Fibroblast of mammary gland (primary cell): ENCODE results near the gene MEX3A.

Experiments
- DNase-seq: peaks from one replicate; pipeline ENCODE4 v3.0.0-alpha.2; 2010; ENCODE audit warnings: low read depth
- H3K4me3 ChIP-seq: 2 replicates; pipeline ENCODE4 v1.5.1; 2011; ENCODE audit warnings: low read depth, mild to moderate bottlenecking, low read length, moderate library complexity; ENCODE audit not compliant: control insufficient read depth
- TF ChIP-seq, protein P1 (sequence below): conservative IDR thresholded peaks from 2 replicates; pipeline ENCODE4 v1.5.1; 2011; ENCODE audit warnings: low read depth, low read length, inconsistent platforms; ENCODE audit not compliant: control insufficient read depth, insufficient read depth

Gene MEX3A

DNA sequence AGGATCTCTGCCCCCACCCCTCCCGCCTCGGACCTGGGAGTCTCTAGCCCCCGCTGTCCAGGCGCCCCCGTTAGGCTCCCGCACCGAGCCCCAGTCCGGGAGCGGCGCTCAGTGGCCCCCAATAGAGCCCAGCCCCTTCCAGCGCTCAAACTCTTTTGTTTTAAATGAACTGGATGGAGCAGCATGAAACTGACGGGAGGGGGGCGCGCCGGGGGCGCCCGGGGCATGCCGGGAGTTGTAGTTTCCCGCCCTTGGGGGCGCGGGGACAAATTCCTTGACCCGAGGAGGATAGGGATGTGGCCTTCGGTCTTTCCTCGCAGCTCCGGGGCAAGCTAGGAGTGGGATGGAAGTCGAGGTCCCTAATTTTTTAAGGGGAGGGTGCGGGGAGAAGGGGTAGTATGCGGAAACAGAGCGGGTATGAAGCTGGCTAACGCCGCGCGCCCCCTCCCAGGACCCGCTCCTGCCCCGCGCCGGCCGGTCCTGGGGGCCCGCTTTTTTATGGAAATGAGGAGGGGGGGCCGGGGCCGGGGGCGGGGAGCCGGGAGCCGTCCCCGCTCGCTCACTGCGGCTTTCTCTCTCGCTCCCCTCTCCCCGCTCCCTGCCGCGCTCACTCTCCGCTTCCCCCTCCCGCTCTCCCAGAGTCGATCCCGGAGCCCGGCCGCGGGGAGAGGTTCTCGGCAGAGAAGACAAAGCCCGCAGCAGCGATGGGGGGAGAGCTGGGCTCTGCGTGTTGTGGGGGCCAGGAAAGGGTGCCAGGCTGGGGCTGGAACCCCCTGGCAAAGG, at the start of gene MEX3A:
Gene MEX3A (minus strand): TSS at position 157 of the 783 bp plus-strand sequence. CDS start 467 bp downstream, outside the sequence.
- H3K4me3 ChIP-seq, result peak within 1 kb of the TSS; percentile 79
- DNase-seq, result peak; percentile 47
- TF ChIP-seq, protein P1, sequence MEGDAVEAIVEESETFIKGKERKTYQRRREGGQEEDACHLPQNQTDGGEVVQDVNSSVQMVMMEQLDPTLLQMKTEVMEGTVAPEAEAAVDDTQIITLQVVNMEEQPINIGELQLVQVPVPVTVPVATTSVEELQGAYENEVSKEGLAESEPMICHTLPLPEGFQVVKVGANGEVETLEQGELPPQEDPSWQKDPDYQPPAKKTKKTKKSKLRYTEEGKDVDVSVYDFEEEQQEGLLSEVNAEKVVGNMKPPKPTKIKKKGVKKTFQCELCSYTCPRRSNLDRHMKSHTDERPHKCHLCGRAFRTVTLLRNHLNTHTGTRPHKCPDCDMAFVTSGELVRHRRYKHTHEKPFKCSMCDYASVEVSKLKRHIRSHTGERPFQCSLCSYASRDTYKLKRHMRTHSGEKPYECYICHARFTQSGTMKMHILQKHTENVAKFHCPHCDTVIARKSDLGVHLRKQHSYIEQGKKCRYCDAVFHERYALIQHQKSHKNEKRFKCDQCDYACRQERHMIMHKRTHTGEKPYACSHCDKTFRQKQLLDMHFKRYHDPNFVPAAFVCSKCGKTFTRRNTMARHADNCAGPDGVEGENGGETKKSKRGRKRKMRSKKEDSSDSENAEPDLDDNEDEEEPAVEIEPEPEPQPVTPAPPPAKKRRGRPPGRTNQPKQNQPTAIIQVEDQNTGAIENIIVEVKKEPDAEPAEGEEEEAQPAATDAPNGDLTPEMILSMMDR, result no peak

- TF ChIP-seq, protein P1, result no peak
- no peak overlapping the region for H3K4me3 ChIP-seq
- no peak for DNase-seq
These were observed 48.3 kb upstream of the MEX3A start for GRCh38 chr1:156130578-156130942.

- TF ChIP-seq, protein P1, result peak; percentile 93
- peak; percentile 96 for DNase-seq
- H3K4me3 ChIP-seq, result peak overlapping the region; percentile 19
These were observed 47.7 kb upstream of the MEX3A start for GRCh38 chr1:156129687-156130577.

DNA sequence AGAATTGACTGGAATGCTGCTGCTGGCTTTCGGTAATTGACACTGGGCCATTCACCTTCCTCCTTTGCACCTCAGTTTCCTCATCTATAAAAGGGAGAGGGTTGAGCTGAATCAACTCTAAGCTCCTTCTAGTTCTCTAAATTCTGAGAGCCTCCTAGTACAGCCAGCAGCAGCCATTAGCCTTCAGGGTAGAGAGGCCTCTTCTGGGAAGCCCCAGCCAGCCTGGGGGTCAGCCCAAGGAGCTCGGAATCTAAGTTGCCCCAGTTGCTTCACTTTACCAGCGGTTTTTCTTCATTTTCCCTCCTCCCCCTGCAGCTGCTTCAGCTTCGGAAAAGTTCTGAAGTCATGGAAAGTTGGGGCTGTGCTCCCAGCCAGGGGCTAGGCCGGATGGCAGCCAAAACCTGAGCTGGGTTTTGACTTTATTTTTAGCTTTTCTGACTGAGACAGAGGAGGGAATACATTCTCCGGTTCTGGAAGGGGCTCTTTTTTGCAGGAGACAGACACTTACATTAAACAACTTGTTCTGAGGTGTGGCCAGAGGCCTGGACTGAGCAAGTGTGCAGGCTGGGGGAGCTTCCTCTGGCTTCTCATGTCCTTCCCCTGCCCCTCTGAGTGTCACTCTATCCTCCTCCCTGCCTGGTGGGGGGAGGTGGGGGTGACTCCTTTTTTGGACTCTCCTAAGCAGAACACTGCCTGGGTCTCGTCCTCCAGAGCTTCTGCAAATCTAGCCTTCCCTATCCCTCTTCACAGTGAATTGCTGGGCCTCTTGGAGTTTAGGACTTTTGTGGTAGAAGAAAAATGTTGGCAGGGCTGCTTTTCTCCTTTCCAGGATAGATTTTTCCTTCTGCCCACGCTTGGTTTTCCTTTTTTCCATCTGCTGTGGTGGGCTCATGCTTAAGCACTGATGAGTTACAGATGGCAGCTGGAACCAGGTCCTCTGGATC, 46.7 kb upstream of the MEX3A start:
- peak; percentile 91 for DNase-seq
- TF ChIP-seq, protein P1, result no peak
- H3K4me3 ChIP-seq, result peak overlapping the region; percentile 38

- H3K4me3 ChIP-seq, result peak overlapping the region; percentile 38
- TF ChIP-seq, protein P1, result no peak
- no peak for DNase-seq
These were observed 46.0 kb upstream of the MEX3A start for GRCh38 chr1:156128308-156128653.
